SH-SY5Y (cell line): ENCODE measurements around the gene THSD4.

Experiments used
- GATA2 ChIP-seq: IDR thresholded peaks from 2 replicates; pipeline ENCODE4 v1.6.1; 2011; ENCODE audit warnings: mild to moderate bottlenecking, low read depth, low read length
- GATA3 ChIP-seq: IDR thresholded peaks from 2 replicates; pipeline ENCODE4 v1.6.1; 2011; ENCODE audit warnings: low read depth, mild to moderate bottlenecking, low read length, moderate library complexity

DNA sequence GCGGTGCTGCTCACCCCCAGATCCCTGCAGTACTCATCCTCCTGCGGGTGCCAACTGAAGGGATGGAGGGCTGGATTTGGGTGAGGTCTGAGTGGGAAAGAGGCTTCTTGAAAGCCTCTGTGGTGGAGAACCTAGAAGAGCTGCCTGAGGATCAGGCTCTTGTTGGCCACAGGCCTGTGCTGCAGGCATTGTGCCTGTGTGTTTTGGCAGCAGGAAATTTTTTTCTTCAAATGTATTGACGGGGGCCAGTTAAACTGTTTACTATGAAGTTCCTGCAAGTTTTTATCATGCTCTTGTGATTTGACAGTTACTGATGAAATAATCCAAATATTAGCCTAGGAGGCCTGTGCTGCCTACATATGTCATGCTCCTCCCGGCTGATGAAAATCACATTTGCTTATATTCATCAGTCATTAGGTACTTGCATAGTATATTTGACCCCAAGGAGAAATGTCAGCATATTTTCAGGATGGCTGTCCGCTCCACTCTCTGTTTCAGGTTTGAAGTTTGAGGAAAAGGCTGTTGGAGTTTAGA, 103.1 kb downstream of the THSD4 start:
- TF ChIP-seq GATA2 (no peak), GATA3 (no peak)
